SK-MEL-5 (cell line): ENCODE data around the gene ZNF226. TPM values are rescaled to one million over a fixed set of nuclear protein-coding genes. Genes with fewer than 3 reads are reported as not detected.
"Not testable (repeated sequence)": the region's sequence is repeated elsewhere in the genome, so short reads cannot be mapped to it uniquely, and the experiment has no call there.

Experiments
- DNase-seq: peaks from one replicate; pipeline ENCODE4 v3.0.0-alpha.2; 2016; ENCODE audit warnings: low read depth, low spot score
- in situ Hi-C: cut with HindIII; loops from 2 replicates; pipeline ENCODE4 v1.10.0; 2016; ENCODE audit warnings: low sequenced_read_pairs, high pct_unique_total_duplicates, low pct_unique_long_range_greater_than_20kb
- total RNA-seq: library from RNA; depleted of rRNA; stranded (reverse); fragments of >200 nt; shearing (Covaris generic); gene quantifications from 2 replicates; pipeline ENCODE4 v1.2.3, GENCODE V29; 2014; rRNA removed

Gene ZNF226
- total RNA-seq, 1 experiment from 2014 or later: 9.5 TPM

DNA sequence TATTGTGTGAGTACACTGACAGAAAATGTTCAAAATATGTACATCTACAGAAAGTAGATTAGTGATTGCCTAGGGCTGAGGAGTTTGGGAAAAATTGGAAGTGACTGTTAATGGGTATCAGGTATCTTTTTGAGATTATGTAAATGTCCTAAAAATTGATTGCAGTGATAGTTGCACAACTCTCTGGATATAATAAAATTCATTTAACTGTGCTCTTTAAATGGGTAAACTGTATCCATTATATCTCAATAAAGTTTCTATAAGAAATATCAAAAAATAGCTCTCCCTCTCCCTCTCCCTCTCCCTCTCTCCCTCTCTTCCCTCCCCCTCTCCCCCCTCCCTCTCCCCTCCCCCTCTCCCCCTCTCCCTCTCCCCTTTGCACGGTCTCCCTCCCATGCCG lies 38.1 kb downstream of the ZNF226 start:
- no peak for DNase-seq
- in situ Hi-C loops: no loop called here

DNA sequence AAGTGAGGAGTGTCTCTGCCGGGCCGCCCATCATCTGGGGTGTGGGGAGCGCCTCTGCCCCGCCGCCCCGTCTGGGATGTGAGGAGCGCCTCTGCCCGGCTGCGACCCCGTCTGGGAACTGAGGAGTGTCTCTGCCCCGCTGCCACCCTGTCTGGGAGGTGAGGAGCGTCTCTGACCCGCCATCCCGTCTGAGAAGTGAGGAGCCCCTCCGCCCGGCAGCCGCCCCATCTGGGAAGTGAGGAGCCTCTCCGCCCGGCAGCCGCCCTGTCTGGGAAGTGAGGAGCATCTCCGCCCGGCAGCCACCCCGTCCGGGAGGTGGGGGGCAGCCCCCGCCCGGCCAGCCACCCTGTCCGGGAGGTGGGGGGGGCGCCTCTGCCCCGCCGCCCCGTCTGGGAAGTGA lies 39.0 kb downstream of the ZNF226 start:
- in situ Hi-C loops: not testable (repeated sequence)

DNA sequence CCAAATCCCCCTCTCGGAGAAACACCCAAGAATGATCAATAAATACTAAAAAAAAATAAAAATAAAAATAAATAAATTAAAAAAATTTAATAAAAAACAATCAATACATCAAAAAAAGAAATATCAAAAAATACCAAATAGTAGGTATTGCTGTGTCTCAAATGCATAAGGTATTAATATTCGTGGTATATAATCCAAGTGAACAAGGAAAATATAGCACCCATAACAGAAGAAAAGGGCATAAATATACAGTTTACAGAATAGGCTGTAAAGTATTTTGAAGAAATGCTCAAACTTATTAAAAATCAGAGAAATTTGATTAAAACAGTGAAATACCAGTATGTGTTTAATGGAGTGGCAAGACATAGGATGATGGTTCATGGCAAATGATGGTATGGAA lies 39.9 kb downstream of the ZNF226 start:
- DNase-seq: no peak
- in situ Hi-C loops: no loop called here

More for the DNA sequence above, 39.0 kb downstream of the ZNF226 start:
- not testable (repeated sequence) for DNase-seq

DNA sequence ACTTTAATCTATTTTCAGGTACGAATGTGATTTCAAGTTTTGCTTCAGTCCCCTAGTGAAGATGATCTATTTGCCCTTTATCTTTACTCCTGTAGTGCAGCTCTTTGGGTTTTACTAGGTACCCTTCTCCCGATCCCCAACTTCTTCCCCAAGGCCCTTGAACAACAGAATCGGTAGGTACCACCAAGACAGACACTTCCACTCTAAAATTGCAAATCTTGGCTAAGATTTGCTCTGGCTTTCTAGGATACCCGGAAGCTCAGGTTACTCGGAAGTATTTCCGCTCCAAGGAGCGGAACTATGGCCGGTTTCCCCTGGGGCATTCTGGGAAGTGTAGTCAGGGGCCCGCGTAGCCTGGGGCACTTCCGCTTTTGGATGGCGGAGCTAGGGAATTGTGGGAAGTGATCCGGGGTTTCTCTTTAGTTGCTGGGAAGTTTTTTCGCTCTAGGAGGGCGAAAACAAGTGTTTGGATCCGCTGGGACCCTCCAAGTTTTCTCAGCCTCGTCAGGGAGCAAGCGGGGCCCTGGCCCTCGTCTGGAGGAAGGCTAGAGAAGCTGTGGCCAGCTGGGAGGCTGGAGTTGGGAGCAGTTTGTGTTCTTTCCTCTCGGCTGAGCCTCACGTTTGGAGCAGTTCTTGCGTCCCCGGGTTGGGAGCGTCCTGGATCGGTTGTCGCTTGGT lies 42.4 kb downstream of the ZNF226 start:
- DNase-seq: peak; percentile 96
- in situ Hi-C loops: no loop called here

DNA sequence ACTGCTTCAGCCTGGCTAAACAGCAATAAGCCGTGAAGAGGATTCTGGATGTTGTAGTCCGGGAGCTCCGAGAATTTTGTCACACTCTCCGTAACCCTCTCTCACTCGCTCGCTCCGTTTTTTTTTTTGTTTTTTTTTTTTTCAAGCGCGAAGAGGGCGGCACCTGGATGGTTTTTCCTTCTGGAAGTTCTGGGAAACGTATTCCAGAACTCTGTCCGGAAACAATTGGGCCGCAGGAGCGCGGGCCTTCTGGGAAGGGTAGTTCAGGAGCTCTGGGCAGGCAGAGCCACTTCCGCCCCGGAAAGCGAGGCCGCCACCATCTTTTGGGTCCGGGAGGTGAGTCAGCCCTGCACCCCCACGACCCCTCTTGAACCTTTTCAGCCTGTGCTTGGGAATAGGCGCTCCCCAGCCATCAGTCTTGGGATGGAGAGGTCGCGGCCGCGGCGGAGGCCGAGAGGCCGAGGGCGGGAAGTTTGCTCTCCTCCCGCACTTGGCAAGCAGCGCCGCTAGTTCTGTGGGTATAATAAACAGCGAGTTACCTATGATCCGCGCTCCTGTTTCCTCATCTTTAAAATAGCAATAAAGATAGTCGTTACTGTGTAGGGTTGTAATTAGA lies 47.5 kb downstream of the ZNF226 start, which contains the start of gene ZNF227:
TSS of gene ZNF227 (plus strand) at position 283 of the 616 bp plus-strand sequence. CDS start 5,261 bp downstream, outside the sequence.
- in situ Hi-C loops: no loop called here
- DNase-seq: peak; percentile 96

DNA sequence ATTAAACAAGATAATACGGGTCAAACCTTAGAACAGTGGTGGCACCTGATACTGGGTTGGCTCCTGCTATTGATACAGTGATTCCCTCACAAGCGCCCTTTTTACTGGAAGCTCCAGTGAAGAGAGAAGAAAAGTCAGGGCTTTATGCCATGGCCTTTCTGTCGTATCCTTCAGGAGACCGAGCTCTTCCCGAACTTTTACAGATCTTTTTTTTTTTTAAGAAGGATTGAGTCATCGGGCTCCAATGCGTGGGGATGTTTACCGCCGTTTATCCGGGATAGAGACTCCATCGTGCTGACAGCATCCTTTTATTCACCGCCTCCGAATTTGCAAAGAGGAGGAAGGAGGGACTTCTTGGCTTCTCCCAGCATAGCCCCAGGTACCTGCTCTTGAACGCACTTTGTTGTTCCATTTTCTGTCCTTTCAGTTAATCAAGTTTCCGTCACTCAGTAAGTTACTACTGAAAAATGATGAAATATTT lies 48.0 kb downstream of the ZNF226 start:
- in situ Hi-C loops: no loop called here

DNA sequence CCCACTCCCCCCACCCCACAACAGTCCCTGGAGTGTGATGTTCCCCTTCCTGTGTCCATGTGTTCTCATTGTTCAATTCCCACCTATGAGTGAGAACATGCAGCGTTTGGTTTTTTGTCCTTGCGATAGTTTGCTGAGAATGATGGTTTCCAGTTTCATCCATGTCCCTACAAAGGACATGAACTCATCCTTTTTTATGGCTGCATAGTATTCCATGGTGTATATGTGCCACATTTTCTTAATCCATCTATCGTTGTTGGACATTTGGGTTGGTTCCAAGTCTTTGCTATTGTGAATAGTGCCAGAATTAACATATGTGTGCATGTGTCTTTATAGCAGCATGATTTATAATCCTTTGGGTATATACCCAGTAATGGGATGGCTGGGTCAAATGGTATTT lies 55.0 kb downstream of the ZNF226 start:
- in situ Hi-C loops, DNase-seq: not testable (repeated sequence)

More for the DNA sequence above, 48.0 kb downstream of the ZNF226 start:
- DNase-seq: peak; percentile 13

DNA sequence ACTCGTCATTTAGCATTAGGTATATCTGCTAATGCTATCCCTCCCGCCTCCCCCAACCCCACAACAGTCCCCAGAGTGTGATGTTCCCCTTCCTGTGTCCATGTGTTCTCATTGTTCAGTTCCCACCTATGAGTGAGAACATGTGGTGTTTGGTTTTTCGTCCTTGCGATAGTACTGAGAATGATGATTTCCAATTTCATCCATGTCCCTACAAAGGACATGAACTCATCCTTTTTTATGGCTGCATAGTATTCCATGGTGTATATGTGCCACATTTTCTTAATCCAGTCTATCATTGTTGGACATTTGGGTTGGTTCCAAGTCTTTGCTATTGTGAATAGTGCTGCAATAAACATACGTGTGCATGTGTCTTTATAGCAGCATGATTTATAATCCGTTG lies 55.9 kb downstream of the ZNF226 start:
- DNase-seq, in situ Hi-C loops: not testable (repeated sequence)

DNA sequence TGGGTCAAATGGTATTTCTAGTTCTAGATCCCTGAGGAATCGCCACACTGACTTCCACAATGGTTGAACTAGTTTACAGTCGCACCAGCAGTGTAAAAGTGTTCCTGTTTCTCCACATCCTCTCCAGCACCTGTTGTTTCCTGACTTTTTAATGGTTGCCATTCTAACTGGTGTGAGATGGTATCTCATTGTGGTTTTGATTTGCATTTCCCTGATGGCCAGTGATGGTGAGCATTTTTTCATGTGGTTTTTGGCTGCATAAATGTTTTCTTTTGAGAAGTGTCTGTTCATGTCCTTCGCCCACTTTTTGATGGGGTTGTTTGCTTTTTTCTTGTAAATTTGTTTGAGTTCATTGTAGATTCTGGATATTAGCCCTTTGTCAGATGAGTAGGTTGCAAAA lies 56.4 kb downstream of the ZNF226 start:
- in situ Hi-C loops, DNase-seq: not testable (repeated sequence)

Other genes starting within 250 kb of the ZNF226 start
- 9.5 and 12.5 TPM in 2 replicates for gene ZNF45, start 229.8 kb upstream of the ZNF226 start, total RNA-seq
- gene ZNF221, start 213.9 kb upstream of the ZNF226 start, total RNA-seq: 1.6 and 3.0 TPM in 2 replicates
- 7.5 and 7.9 TPM in 2 replicates for gene ZNF155, start 180.9 kb upstream of the ZNF226 start, total RNA-seq
- gene ZNF230, start 162.1 kb upstream of the ZNF226 start, total RNA-seq: 3.3 and 6.6 TPM in 2 replicates
- 5.5 and 9.0 TPM in 2 replicates for gene ZNF222, start 139.7 kb upstream of the ZNF226 start, total RNA-seq
- 3.7 and 3.9 TPM in 2 replicates for gene ZNF223, start 113.1 kb upstream of the ZNF226 start, total RNA-seq
- 3.2 and 3.5 TPM in 2 replicates for gene ZNF284, start 92.9 kb upstream of the ZNF226 start, total RNA-seq
- 17.7 and 22.4 TPM in 2 replicates for gene ZNF224, start 70.7 kb upstream of the ZNF226 start, total RNA-seq
- 3.4 and 4.4 TPM in 2 replicates for gene ZNF225, start 51.7 kb upstream of the ZNF226 start, total RNA-seq
- 7.0 and 7.4 TPM in 2 replicates for gene ZNF234, start 23.5 kb upstream of the ZNF226 start, total RNA-seq
- 16.2 and 16.7 TPM in 2 replicates for gene ZNF227, start 47.4 kb downstream of the ZNF226 start, total RNA-seq
- gene ZNF233, start 94.8 kb downstream of the ZNF226 start, total RNA-seq: 0.35 and 0.61 TPM in 2 replicates
- gene ZNF235, start 139.9 kb downstream of the ZNF226 start, total RNA-seq: 4.7 and 5.1 TPM in 2 replicates
- 2.9 and 3.1 TPM in 2 replicates for gene ZNF112, start 191.6 kb downstream of the ZNF226 start, total RNA-seq
- gene ZNF285, start 236.5 kb downstream of the ZNF226 start, total RNA-seq: 2.6 and 3.6 TPM in 2 replicates